ENCODE results near the gene AR.

- no peak for TF ChIP-seq CTCF (IDR thresholded peaks at IDR 0.05)
- TF ChIP-seq POLR2AphosphoS5 (IDR thresholded peaks at IDR 0.05; ENCODE audit: insufficient read depth in 1 of 2, low read depth in 1 of 2): no peak
- no peak for TF ChIP-seq POLR2A (IDR thresholded peaks at IDR 0.05)
Observed at GRCh38 chrX:67585401-67585800, 41.6 kb downstream of the AR start.

Data from vagina (tissue), 2 donors.